ENCODE data around the gene OTOP3.

Gene OTOP3

GRCh38 chr17:74922694-74923537, 12.8 kb upstream of the OTOP3 start, which contains the start of gene USH1G:
USH1G (minus strand) TSS chr17:74923255; CDS start chr17:74923073, 182 bp downstream.
- no peaks in the 10 kb centered on the region for H3K36me3 ChIP-seq (replicated peaks)
- H3K4me3 ChIP-seq (ENCODE audit: low read depth, low read length): no peak within 1 kb of the TSS
- no peak for DNase-seq
- in situ Hi-C loops (cut with HindIII; ENCODE audit: low pct_ligation_motif_present, low sequenced_read_pairs): no loop called here
- TF ChIP-seq CTCF (IDR thresholded peaks at IDR 0.05; ENCODE audit: low read depth, low read length, missing control alignments): no peak
- peaks cover 66% of the 10 kb centered on the region for H3K27me3 ChIP-seq (replicated peaks)
- no peak within 1 kb of the TSS for H3K27ac ChIP-seq

- no peaks in the 10 kb centered on the region for H3K36me3 ChIP-seq (replicated peaks)
- DNase-seq: peak; percentile 6
- H3K27ac ChIP-seq: no peak overlapping the region
- TF ChIP-seq CTCF (IDR thresholded peaks at IDR 0.05; ENCODE audit: low read depth, low read length, missing control alignments): peak; percentile 68
- in situ Hi-C loops (cut with HindIII; ENCODE audit: low pct_ligation_motif_present, low sequenced_read_pairs): no loop called here
- no peak overlapping the region for H3K4me3 ChIP-seq (ENCODE audit: low read depth, low read length)
- H3K27me3 ChIP-seq (replicated peaks): peaks cover 67% of the 10 kb centered on the region
Measured at GRCh38 chr17:74923538-74924249, 12.0 kb upstream of the OTOP3 start.

GRCh38 chr17:74924250-74924948, 11.3 kb upstream of the OTOP3 start, which contains the start of gene OTOP2:
OTOP2 (plus strand) TSS chr17:74924273; CDS start chr17:74924633, 360 bp downstream.
- no peaks in the 10 kb centered on the region for H3K36me3 ChIP-seq (replicated peaks)
- no peak within 1 kb of the TSS for H3K4me3 ChIP-seq (ENCODE audit: low read depth, low read length)
- TF ChIP-seq CTCF (IDR thresholded peaks at IDR 0.05; ENCODE audit: low read depth, low read length, missing control alignments): no peak
- H3K27me3 ChIP-seq (replicated peaks): peaks cover 62% of the 10 kb centered on the region
- in situ Hi-C loops (cut with HindIII; ENCODE audit: low pct_ligation_motif_present, low sequenced_read_pairs): no loop called here
- no peak for DNase-seq
- no peak within 1 kb of the TSS for H3K27ac ChIP-seq

- peaks cover 56% of the 10 kb centered on the region for H3K27me3 ChIP-seq (replicated peaks)
- no peak for TF ChIP-seq CTCF (IDR thresholded peaks at IDR 0.05; ENCODE audit: low read depth, low read length, missing control alignments)
- DNase-seq: no peak
- H3K4me3 ChIP-seq (ENCODE audit: low read depth, low read length): no peak overlapping the region
- H3K36me3 ChIP-seq (replicated peaks): no peaks in the 10 kb centered on the region
- H3K27ac ChIP-seq: no peak overlapping the region
- in situ Hi-C loops (cut with HindIII; ENCODE audit: low pct_ligation_motif_present, low sequenced_read_pairs): no loop called here
Measured at GRCh38 chr17:74925242-74925641, 10.5 kb upstream of the OTOP3 start.

- no peak for TF ChIP-seq CTCF (IDR thresholded peaks at IDR 0.05; ENCODE audit: low read depth, low read length, missing control alignments)
- H3K4me3 ChIP-seq (ENCODE audit: low read depth, low read length): no peak overlapping the region
- in situ Hi-C loops (cut with HindIII; ENCODE audit: low pct_ligation_motif_present, low sequenced_read_pairs): no loop called here
- no peaks in the 10 kb centered on the region for H3K36me3 ChIP-seq (replicated peaks)
- no peak overlapping the region for H3K27ac ChIP-seq
- DNase-seq: no peak
- H3K27me3 ChIP-seq (replicated peaks): peaks cover 41% of the 10 kb centered on the region
Measured at GRCh38 chr17:74928786-74929185, 6.9 kb upstream of the OTOP3 start.
